ENCODE results near the gene MAN1C1. TPM values are rescaled to one million over a fixed set of nuclear protein-coding genes. Genes with fewer than 3 reads are reported as not detected.
"Not testable (repeated sequence)": the region's sequence is repeated elsewhere in the genome, so short reads cannot be mapped to it uniquely, and the experiment has no call there.

MAN1C1 gene
- total RNA-seq, 1 donor from 2014 or later = 5.0 TPM

DNA sequence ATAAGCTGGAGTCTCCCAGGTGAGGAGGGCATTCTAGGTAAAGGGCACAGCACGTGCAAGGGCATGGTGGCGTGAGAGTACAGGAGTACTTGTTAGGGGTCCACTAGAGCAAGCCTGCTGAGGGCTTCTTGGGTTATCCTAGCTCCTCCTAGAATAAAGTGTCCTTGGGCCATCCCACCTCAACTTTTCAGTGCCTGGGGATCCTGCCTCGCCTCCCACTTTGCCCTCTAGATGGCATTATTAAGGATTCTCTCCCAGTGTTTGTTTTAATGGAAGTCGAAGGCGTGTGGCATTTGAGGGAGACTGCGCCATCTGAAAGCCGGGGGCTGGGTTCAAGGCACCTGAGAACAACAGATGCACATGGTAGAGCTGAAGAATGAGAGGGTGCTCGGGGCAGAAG is 108.9 kb downstream of the MAN1C1 start:
- peaks cover 72% of the 10 kb centered on the region for H3K27me3 Mint-ChIP-seq (ENCODE audit: low read depth)
- intact Hi-C loops (cut with micrococcal nuclease) = no loop called here
- peaks cover 5% of the 10 kb centered on the region for H3K4me1 Mint-ChIP-seq (ENCODE audit: low read depth)
- H3K36me3 Mint-ChIP-seq (ENCODE audit: low read depth) = no peaks in the 10 kb centered on the region
- no peaks in the 10 kb centered on the region for H3K9me3 Mint-ChIP-seq
- no peak overlapping the region for H3K4me3 Mint-ChIP-seq (ENCODE audit: low read depth)
- no peak for DNase-seq (ENCODE audit: low spot score)
- H3K27ac Mint-ChIP-seq = no peak overlapping the region

DNA sequence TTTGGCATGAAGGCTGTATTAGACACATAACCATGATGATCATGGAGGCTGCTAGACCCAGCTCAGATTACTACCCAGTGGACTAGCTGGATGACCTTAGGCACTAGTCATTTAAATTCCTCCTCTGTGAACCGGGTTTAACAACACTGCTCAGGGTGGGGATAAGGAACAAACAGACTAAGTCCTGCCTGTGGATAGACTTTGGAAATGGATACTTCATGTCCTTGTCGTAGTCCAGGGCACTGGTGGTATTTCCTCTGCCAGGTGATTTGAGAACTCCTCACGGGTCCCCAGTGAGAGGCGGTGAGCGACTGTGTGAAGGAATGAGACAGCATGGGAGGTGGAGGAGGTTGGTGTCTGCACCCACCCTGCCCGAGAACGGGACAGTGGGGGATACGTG is 110.5 kb downstream of the MAN1C1 start:
- Mint-ChIP-seq H3K36me3 (ENCODE audit: low read depth) (no peaks in the 10 kb centered on the region), H3K27ac (no peak overlapping the region), H3K27me3 (ENCODE audit: low read depth) (peaks cover 65% of the 10 kb centered on the region), H3K4me3 (ENCODE audit: low read depth) (no peak overlapping the region), H3K4me1 (ENCODE audit: low read depth) (peaks cover 7% of the 10 kb centered on the region), H3K9me3 (no peaks in the 10 kb centered on the region)
- intact Hi-C loops (cut with micrococcal nuclease) = no loop called here
- DNase-seq (ENCODE audit: low spot score) = no peak

DNA sequence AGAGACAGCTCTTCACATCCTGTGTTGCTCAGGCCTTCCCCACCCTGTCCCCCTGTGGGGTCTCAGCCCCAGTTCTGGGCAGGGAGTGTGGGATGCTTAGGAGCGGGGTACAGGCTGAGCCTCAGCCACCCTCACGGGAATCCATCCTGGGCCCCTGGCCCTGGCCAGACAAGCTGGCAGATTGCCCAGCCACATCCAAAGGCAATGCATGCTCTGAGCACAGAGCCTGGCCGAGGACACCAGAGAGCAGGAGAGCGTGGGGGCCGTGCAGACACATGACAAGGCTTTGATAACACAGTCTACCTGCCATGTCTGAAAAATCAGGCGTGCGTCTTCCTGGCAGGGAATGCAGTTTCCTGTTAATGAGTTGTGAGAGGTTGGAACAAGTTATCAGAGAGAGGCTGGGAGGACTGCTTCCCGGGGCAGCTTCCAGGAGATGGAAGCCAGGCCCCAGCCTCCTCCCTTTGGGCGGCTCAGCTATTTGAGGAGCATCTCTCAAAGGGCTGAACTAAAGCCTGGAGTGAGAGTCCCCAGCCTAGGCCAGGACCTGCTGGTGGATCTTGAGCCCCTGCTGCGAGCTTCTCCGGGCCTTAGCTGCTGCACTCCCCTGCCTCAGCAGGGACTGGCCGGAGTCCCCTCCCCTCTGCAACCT is 111.2 kb downstream of the MAN1C1 start:
- no peaks in the 10 kb centered on the region for H3K36me3 Mint-ChIP-seq (ENCODE audit: low read depth)
- intact Hi-C loops (cut with micrococcal nuclease) = no loop called here
- no peak for DNase-seq (ENCODE audit: low spot score)
- H3K4me1 Mint-ChIP-seq (ENCODE audit: low read depth) = peaks cover 7% of the 10 kb centered on the region
- H3K4me3 Mint-ChIP-seq (ENCODE audit: low read depth) = no peak overlapping the region
- H3K9me3 Mint-ChIP-seq = no peaks in the 10 kb centered on the region
- H3K27me3 Mint-ChIP-seq (ENCODE audit: low read depth) = peaks cover 60% of the 10 kb centered on the region
- no peak overlapping the region for H3K27ac Mint-ChIP-seq

DNA sequence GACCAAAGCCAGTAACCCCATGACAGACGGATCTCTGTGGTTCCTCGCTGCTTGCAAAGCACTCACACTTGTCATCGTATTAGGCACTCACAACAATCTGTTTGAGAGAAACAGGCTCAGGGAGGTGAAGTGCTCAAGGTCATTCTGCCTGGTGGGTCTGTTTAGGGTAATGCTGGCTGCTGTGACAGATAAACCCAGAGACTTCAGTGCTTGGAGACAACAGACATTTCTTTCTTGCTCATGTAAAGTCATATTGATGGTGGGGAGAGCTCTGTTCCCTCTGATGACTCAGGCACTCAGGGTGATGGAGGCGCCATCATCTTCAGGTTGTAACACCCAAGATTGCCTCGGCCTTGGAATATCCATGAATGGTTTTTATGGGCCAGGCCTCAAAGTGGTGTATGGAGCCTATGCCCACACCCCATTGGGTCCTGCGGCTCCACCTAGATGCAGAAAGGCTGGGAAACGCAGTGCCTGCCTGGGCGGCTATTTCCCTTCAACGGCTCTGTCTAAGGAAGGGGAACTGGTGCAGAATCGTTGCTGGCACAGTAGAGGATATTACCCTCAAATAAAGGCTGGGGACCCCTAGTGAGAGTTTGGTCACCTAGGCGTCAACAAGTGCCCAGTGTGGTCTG is 111.8 kb downstream of the MAN1C1 start:
- no peak overlapping the region for H3K4me3 Mint-ChIP-seq (ENCODE audit: low read depth)
- no peaks in the 10 kb centered on the region for H3K36me3 Mint-ChIP-seq (ENCODE audit: low read depth)
- peaks cover 61% of the 10 kb centered on the region for H3K27me3 Mint-ChIP-seq (ENCODE audit: low read depth)
- intact Hi-C loops (cut with micrococcal nuclease) = no loop called here
- no peak for DNase-seq (ENCODE audit: low spot score)
- H3K4me1 Mint-ChIP-seq (ENCODE audit: low read depth) = peaks cover 7% of the 10 kb centered on the region
- H3K9me3 Mint-ChIP-seq = no peaks in the 10 kb centered on the region
- no peak overlapping the region for H3K27ac Mint-ChIP-seq

DNA sequence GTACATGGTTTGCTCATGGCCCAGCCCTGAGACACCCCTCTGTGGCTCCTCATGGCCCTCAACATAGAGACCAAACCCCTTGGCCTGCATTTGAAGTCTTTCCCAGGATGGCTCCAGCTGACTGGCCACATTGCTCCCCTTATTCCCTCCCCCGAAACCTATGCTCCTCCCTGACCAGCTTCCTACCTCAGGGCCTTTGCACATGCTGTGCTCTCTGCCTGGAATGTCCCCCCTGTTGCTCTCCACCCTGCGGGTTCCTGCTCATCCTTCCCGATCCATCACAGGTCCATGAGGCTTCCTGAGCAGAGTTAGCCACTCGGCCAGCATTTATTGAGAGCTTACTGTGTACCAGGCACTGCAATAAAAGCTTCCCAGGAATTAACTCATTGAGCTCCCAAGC is 112.5 kb downstream of the MAN1C1 start:
- DNase-seq (ENCODE audit: low spot score) = no peak
- Mint-ChIP-seq H3K27me3 (ENCODE audit: low read depth) (peaks cover 60% of the 10 kb centered on the region), H3K4me1 (ENCODE audit: low read depth) (peaks cover 5% of the 10 kb centered on the region), H3K9me3 (no peaks in the 10 kb centered on the region), H3K27ac (no peak overlapping the region), H3K36me3 (ENCODE audit: low read depth) (no peaks in the 10 kb centered on the region), H3K4me3 (ENCODE audit: low read depth) (no peak overlapping the region)
- intact Hi-C loops (cut with micrococcal nuclease) = no loop called here

DNA sequence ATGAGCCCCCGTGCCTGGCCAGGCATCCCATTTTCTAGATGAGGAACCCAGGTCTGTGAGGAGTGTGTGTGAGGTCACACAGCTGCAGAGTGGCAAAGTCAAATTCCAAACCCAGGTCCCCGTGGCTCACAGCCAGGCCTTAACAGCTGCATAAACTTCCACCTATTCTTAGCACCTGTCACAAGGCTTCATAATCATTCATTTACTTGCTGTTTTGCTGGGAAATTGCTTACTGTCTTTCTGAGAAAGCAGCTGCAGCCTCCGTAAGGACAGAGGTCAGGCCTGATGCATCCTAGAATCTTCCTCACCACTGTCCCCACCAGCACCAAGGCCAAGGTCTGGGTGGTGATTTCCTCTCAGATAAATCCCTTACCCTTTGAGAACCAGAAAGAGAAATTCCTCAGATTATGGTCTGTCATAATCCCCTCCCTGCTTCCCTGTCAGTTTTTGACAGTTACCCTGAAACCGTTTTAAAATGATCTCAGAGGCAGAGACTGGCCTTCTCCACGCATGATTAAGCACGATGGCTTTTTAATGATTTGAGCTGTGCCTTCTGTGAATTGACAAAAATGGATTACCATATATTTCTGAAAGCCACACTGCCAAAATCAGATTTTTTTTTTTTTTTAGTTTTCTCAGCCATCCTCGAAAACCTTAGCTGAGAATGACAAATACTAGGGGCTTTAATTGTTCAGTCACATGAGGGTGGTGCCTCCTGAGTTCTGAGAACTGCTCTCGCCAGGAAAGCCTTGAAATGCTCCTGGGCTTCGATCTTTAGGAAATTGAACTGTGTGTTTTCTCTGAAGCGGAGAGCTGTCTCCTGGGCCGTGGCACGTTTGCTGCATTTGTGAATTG is 113.4 kb downstream of the MAN1C1 start:
- Mint-ChIP-seq H3K27me3 (ENCODE audit: low read depth) (peaks cover 57% of the 10 kb centered on the region), H3K27ac (no peak overlapping the region), H3K4me1 (ENCODE audit: low read depth) (peaks cover 5% of the 10 kb centered on the region), H3K4me3 (ENCODE audit: low read depth) (no peak overlapping the region), H3K36me3 (ENCODE audit: low read depth) (no peaks in the 10 kb centered on the region), H3K9me3 (no peaks in the 10 kb centered on the region)
- intact Hi-C loops (cut with micrococcal nuclease) = no loop called here
- DNase-seq (ENCODE audit: low spot score) = no peak

DNA sequence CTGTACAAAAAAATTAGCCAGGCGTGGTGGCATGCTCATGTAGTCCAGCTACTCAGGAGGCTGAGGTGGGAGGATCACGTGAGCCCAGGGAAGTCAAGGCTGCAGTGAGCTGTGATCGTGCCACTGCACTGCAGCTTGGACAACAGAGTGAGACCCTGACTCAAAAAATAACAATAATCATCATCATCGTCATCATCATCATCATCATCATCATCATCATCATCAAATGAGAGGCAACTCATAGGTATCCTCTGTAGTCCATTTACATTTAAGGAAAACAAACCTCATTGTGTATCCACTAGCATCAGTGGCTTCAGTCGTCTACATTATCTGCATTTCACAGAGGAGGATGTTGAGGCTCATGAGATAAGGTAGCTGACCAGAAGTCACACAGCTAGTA is 114.6 kb downstream of the MAN1C1 start:
- no peak for DNase-seq (ENCODE audit: low spot score)
- no peak overlapping the region for H3K4me3 Mint-ChIP-seq (ENCODE audit: low read depth)
- H3K36me3 Mint-ChIP-seq (ENCODE audit: low read depth) = no peaks in the 10 kb centered on the region
- peaks cover 55% of the 10 kb centered on the region for H3K27me3 Mint-ChIP-seq (ENCODE audit: low read depth)
- no peak overlapping the region for H3K27ac Mint-ChIP-seq
- H3K9me3 Mint-ChIP-seq = no peaks in the 10 kb centered on the region
- peaks cover 5% of the 10 kb centered on the region for H3K4me1 Mint-ChIP-seq (ENCODE audit: low read depth)
- intact Hi-C loops (cut with micrococcal nuclease) = no loop called here

DNA sequence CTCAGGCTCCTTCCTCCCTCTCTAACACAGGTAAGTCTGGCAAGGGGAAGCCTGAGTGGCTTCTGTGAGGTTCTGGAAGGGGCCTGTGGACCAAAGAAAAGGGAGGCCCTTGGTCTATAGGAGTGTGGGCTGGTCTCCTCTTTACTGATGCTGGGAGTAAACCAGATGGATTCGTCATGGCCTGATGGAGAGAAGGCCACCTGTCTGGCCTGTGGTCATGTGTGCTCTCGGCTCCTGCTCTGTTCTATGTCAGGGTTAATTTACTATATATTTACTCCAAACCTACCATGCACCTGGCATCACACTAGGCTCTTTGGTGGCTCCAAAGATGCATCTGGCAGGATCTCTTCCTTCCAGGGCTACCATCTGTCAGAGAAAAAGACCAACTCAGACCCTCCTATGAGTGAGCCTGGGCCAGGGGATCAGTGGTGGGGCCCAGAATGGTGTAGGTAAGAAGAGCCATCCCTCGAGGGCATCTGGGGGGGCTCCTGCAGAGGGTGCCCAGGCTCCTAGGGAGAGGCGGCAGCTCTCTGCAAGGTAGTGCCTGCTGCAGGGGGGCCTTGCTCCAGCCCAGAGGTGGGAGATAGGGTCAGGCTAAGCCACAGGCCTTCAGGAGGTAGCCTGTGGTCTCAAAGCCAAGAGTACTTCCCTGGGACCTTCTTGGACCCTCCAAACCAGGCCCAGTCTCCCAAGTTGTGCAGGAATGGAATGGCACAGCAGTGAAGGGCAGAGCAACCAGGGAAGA is 115.2 kb downstream of the MAN1C1 start:
- peaks cover 52% of the 10 kb centered on the region for H3K27me3 Mint-ChIP-seq (ENCODE audit: low read depth)
- DNase-seq (ENCODE audit: low spot score) = no peak
- no peak overlapping the region for H3K27ac Mint-ChIP-seq
- intact Hi-C loops (cut with micrococcal nuclease) = no loop called here
- H3K4me1 Mint-ChIP-seq (ENCODE audit: low read depth) = peaks cover 5% of the 10 kb centered on the region
- H3K9me3 Mint-ChIP-seq = no peaks in the 10 kb centered on the region
- no peak overlapping the region for H3K4me3 Mint-ChIP-seq (ENCODE audit: low read depth)
- H3K36me3 Mint-ChIP-seq (ENCODE audit: low read depth) = no peaks in the 10 kb centered on the region

DNA sequence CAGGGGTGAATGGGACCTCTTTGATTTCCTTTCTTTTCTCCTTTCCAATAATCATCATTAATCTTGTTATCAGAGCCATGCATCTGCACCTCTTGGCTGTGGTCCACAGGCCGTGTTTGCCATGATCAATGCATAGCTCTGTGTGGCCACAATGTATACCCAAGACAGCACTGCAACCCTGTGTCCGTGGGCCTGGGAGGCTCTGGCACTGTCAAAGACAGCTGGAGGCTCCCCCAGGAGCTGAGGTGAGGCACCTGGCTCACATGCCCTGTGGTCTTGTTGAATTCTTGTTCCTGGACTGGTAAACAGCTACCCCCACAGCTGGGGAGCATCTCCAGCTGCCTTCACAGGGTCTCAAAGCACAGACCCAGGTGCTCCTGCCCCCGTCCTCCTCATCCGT is 116.2 kb downstream of the MAN1C1 start:
- H3K27ac Mint-ChIP-seq = no peak overlapping the region
- intact Hi-C loops (cut with micrococcal nuclease) = no loop called here
- peaks cover 44% of the 10 kb centered on the region for H3K27me3 Mint-ChIP-seq (ENCODE audit: low read depth)
- H3K4me3 Mint-ChIP-seq (ENCODE audit: low read depth) = no peak overlapping the region
- H3K9me3 Mint-ChIP-seq = no peaks in the 10 kb centered on the region
- DNase-seq (ENCODE audit: low spot score) = no peak
- no peaks in the 10 kb centered on the region for H3K36me3 Mint-ChIP-seq (ENCODE audit: low read depth)
- peaks cover 5% of the 10 kb centered on the region for H3K4me1 Mint-ChIP-seq (ENCODE audit: low read depth)

DNA sequence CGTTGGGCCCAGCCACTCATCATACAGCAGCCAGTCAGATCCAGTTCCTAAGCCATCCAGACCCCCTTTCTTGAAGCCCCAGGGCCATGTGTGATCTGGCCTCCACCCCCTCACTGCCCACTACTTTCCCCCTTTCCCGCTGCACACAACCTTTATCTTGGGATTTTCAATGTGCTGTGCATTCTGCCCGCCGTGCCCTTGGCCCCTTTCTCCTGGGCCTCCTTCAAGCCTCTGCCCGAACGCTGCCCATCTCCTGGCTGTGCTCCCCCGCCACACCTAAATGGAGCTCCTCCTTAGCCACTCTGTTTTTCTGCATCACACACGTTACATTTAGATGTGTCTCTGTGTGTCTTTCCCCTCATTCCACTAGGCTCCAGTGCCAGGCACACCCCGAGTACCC is 116.7 kb downstream of the MAN1C1 start:
- Mint-ChIP-seq H3K27ac (no peak overlapping the region), H3K9me3 (no peaks in the 10 kb centered on the region), H3K36me3 (ENCODE audit: low read depth) (no peaks in the 10 kb centered on the region), H3K4me1 (ENCODE audit: low read depth) (peaks cover 5% of the 10 kb centered on the region), H3K4me3 (ENCODE audit: low read depth) (no peak overlapping the region), H3K27me3 (ENCODE audit: low read depth) (peaks cover 42% of the 10 kb centered on the region)
- DNase-seq (ENCODE audit: low spot score) = no peak
- intact Hi-C loops (cut with micrococcal nuclease) = no loop called here

DNA sequence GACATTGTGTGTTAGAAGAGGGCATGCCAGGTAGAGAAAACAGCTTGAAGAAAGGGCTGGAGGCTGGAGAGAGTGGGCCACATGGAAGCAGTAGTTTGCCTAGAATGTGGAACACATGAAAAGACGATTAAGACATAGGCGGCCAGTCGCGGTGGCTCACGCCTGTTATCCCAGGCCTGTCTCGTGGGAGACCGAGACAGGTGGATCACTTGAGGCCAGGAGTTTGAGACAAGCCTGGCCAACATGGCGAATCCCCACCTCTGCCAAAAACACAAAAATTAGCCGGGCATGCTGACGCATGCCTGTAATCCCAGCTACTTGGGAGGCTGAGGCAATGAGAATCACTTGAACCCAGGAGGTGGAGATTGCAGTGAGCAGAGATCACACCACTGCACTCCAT is 118.4 kb downstream of the MAN1C1 start:
- H3K36me3 Mint-ChIP-seq (ENCODE audit: low read depth); H3K27ac Mint-ChIP-seq; H3K9me3 Mint-ChIP-seq; H3K4me3 Mint-ChIP-seq (ENCODE audit: low read depth); H3K4me1 Mint-ChIP-seq (ENCODE audit: low read depth); intact Hi-C loops (cut with micrococcal nuclease); DNase-seq (ENCODE audit: low spot score): not testable (repeated sequence)
- peaks cover 40% of the 10 kb centered on the region for H3K27me3 Mint-ChIP-seq (ENCODE audit: low read depth)

DNA sequence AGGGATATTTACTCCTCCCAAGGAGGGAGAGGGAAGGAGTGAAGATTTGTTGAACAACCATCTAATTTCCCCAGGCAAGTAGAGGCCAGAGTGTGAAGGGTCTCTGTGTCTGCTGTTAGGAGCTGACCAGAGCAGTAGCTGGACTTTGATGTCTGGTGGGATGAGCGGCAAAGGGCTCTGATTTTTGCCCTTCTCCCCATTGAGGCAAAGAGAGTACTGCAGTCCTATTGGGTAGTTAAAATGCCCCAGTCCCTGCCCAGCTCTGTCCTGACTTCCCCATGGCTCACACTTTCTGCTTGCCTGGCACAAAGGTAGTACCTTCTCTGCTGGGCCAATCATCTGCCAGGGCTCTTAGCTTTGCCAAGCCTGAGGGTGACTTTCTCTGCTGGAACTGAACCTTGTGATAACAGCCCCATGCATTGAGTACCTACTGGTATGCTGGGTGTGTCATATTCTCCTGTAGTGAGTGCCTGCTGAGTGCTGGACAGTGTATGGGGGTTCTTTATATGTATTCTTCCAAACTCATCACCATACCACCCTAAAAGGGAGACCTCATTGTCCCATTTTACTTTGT is 119.5 kb downstream of the MAN1C1 start:
- Mint-ChIP-seq H3K4me1 (ENCODE audit: low read depth) (no peaks in the 10 kb centered on the region), H3K27me3 (ENCODE audit: low read depth) (peaks cover 47% of the 10 kb centered on the region)

More for the DNA sequence above, 119.5 kb downstream of the MAN1C1 start:
- Mint-ChIP-seq H3K9me3 (no peaks in the 10 kb centered on the region), H3K27ac (no peak overlapping the region), H3K36me3 (ENCODE audit: low read depth) (no peaks in the 10 kb centered on the region), H3K4me3 (ENCODE audit: low read depth) (no peak overlapping the region)
- no peak for DNase-seq (ENCODE audit: low spot score)
- intact Hi-C loops (cut with micrococcal nuclease) = no loop called here
